Karpas-422 (cell line): ENCODE data around the gene NOL12. TPM values are rescaled to one million over a fixed set of nuclear protein-coding genes. Genes with fewer than 3 reads are reported as not detected.

Experiments used
- DNase-seq: peaks from one replicate; pipeline ENCODE4 v3.0.0-alpha.2; 2015
- H2AFZ ChIP-seq: fragments of 200-600 bp; sonication (generic); 2 replicates; pipeline ENCODE4 v1.6.1; 2014; ENCODE audit warnings: antibody characterized with exemption, low read length, mixed read lengths
- H3K27ac ChIP-seq: fragments of 200-600 bp; sonication (generic); 2 replicates; pipeline ENCODE4 v1.5.1; 2014; ENCODE audit warnings: mild to moderate bottlenecking, low read length, moderate library complexity
- H3K27me3 ChIP-seq: fragments of 200-600 bp; sonication (generic); 2 replicates; pipeline ENCODE4 v1.6.1; 2014; ENCODE audit warnings: low read length, mixed read lengths
- H3K36me3 ChIP-seq: fragments of 200-600 bp; sonication (generic); 2 replicates; pipeline ENCODE4 v1.6.1; 2014; ENCODE audit warnings: low read length, mixed read lengths; ENCODE audit not compliant: insufficient read depth
- H3K4me1 ChIP-seq: fragments of 200-600 bp; sonication (generic); 2 replicates; pipeline ENCODE4 v1.6.1; 2014; ENCODE audit warnings: mild to moderate bottlenecking, low read length, mixed read lengths
- H3K4me2 ChIP-seq: fragments of 200-600 bp; sonication (generic); 2 replicates; pipeline ENCODE4 v1.6.1; 2014; ENCODE audit warnings: low read length, low read depth, mild to moderate bottlenecking; ENCODE audit not compliant: poor library complexity, severe bottlenecking
- H3K4me3 ChIP-seq: fragments of 200-600 bp; sonication (generic); 2 replicates; pipeline ENCODE4 v1.5.1; 2014; ENCODE audit warnings: mild to moderate bottlenecking, antibody characterized with exemption, low read length, mixed read lengths
- H3K79me2 ChIP-seq: fragments of 200-600 bp; sonication (generic); 2 replicates; pipeline ENCODE4 v1.6.1; 2014; ENCODE audit warnings: mild to moderate bottlenecking, low read length, mixed read lengths
- H3K9ac ChIP-seq: fragments of 200-600 bp; sonication (generic); 2 replicates; pipeline ENCODE4 v1.6.0; 2014; ENCODE audit warnings: low read length
- H3K9me2 ChIP-seq: fragments of 200-600 bp; sonication (generic), shearing (Covaris generic); replicated peaks from 2 replicates; pipeline ENCODE4 v1.6.0; 2014; ENCODE audit warnings: mild to moderate bottlenecking, low read length, moderate library complexity; ENCODE audit not compliant: insufficient read depth
- H3K9me3 ChIP-seq: fragments of 300-700, 200-600 bp; sonication (generic); 2 replicates; pipeline ENCODE4 v1.6.1; 2014; ENCODE audit warnings: low read length, mixed read lengths
- H4K20me1 ChIP-seq: fragments of 200-600 bp; sonication (generic); 2 replicates; pipeline ENCODE4 v1.6.1; 2014; ENCODE audit warnings: mild to moderate bottlenecking, antibody characterized with exemption, low read length, low read depth; ENCODE audit not compliant: insufficient read depth
- total RNA-seq: library from RNA; depleted of rRNA; stranded (reverse); fragments of >200 nt; shearing (Covaris generic); gene quantifications from 2 replicates; pipeline ENCODE4 v1.2.3, GENCODE V29; 2014; ENCODE audit warnings: low replicate concordance

NOL12 gene
- total RNA-seq, 1 experiment from 2014 or later = 12.3 TPM

GRCh38 chr22:37725551-37726240 is 39.6 kb downstream of the NOL12 start:
- H3K27ac ChIP-seq = no peak overlapping the region

GRCh38 chr22:37726241-37726887 is 40.2 kb downstream of the NOL12 start:
- H3K9ac ChIP-seq = no peak overlapping the region
- no peaks in the 10 kb centered on the region; the same call in 1 of the 2 replicates for H3K4me1 ChIP-seq
- H3K4me3 ChIP-seq = no peak overlapping the region
- no peaks in the 10 kb centered on the region for H3K79me2 ChIP-seq
- H2AFZ ChIP-seq = no peak overlapping the region
- no peaks in the 10 kb centered on the region for H3K9me2 ChIP-seq
- DNase-seq = peak; percentile 62
- H3K27me3 ChIP-seq = no peaks in the 10 kb centered on the region
- H3K4me2 ChIP-seq = no peak overlapping the region
- no peaks in the 10 kb centered on the region for H3K9me3 ChIP-seq
- no peaks in the 10 kb centered on the region for H4K20me1 ChIP-seq
- H3K27ac ChIP-seq = no peak overlapping the region
- H3K36me3 ChIP-seq = no peaks in the 10 kb centered on the region

More at GRCh38 chr22:37725551-37726240, 39.6 kb downstream of the NOL12 start:
- Histone ChIP-seq H3K4me2 (no peak overlapping the region), H2AFZ (no peak overlapping the region), H3K9me2 (no peaks in the 10 kb centered on the region), H3K27me3 (no peaks in the 10 kb centered on the region), H3K79me2 (no peaks in the 10 kb centered on the region), H3K4me3 (no peak overlapping the region), H3K4me1 (no peaks in the 10 kb centered on the region; the same call in 1 of the 2 replicates), H4K20me1 (no peaks in the 10 kb centered on the region), H3K9me3 (no peaks in the 10 kb centered on the region), H3K9ac (no peak overlapping the region), H3K36me3 (no peaks in the 10 kb centered on the region)
- no peak for DNase-seq

GRCh38 chr22:37728620-37729019 is 42.5 kb downstream of the NOL12 start:
- Histone ChIP-seq H3K9ac (no peak overlapping the region), H3K79me2 (no peaks in the 10 kb centered on the region), H4K20me1 (no peaks in the 10 kb centered on the region), H3K4me2 (no peak overlapping the region), H3K4me3 (no peak overlapping the region), H3K27me3 (no peaks in the 10 kb centered on the region), H3K36me3 (no peaks in the 10 kb centered on the region), H3K4me1 (no peaks in the 10 kb centered on the region; the same call in 1 of the 2 replicates), H3K27ac (peak overlapping the region; percentile 47; the same call in 1 of the 2 replicates), H3K9me3 (no peaks in the 10 kb centered on the region), H3K9me2 (no peaks in the 10 kb centered on the region), H2AFZ (no peak overlapping the region)
- no peak for DNase-seq

DNA sequence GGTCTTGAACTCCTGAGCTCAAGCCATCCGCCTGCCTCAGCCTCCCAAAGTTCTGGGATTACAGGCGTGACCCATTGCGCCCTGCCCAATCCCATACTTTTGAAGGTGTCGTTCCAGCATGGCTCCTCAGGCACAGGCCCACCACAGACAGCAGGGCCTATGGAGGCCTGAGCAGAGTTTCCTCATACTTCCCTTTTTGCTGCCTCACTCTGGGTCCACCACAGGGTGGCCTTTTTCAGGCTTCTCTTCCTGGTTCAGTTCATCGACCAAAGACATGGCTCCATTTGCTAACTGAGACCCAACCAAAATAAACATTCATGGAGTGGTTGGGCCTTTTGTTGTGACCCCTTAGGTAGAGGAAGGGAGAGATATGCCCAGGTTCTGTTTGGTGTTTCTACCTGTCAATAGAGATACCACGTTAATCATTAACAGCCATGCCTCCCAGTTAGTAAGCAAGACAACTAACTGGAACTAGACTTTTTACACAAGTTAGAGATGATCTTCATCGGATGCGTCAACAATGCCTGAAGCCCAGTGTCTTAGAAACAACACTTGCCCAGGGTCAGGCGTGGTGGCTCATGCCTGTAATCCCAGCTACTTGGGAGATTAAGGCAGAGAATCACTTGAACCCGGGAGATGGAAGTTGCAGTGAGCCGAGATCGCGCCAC is 45.8 kb downstream of the NOL12 start:
- H3K9ac ChIP-seq = no peak overlapping the region
- no peaks in the 10 kb centered on the region for H4K20me1 ChIP-seq
- peak; percentile 70 for DNase-seq
- H3K27ac ChIP-seq = no peak overlapping the region
- H3K79me2 ChIP-seq = no peaks in the 10 kb centered on the region
- no peak overlapping the region for H2AFZ ChIP-seq
- H3K27me3 ChIP-seq = no peaks in the 10 kb centered on the region
- H3K9me3 ChIP-seq = no peaks in the 10 kb centered on the region
- H3K4me2 ChIP-seq = no peak overlapping the region
- no peaks in the 10 kb centered on the region for H3K9me2 ChIP-seq
- H3K4me3 ChIP-seq = no peak overlapping the region
- H3K4me1 ChIP-seq = no peaks in the 10 kb centered on the region; the same call in 1 of the 2 replicates
- no peaks in the 10 kb centered on the region for H3K36me3 ChIP-seq

DNA sequence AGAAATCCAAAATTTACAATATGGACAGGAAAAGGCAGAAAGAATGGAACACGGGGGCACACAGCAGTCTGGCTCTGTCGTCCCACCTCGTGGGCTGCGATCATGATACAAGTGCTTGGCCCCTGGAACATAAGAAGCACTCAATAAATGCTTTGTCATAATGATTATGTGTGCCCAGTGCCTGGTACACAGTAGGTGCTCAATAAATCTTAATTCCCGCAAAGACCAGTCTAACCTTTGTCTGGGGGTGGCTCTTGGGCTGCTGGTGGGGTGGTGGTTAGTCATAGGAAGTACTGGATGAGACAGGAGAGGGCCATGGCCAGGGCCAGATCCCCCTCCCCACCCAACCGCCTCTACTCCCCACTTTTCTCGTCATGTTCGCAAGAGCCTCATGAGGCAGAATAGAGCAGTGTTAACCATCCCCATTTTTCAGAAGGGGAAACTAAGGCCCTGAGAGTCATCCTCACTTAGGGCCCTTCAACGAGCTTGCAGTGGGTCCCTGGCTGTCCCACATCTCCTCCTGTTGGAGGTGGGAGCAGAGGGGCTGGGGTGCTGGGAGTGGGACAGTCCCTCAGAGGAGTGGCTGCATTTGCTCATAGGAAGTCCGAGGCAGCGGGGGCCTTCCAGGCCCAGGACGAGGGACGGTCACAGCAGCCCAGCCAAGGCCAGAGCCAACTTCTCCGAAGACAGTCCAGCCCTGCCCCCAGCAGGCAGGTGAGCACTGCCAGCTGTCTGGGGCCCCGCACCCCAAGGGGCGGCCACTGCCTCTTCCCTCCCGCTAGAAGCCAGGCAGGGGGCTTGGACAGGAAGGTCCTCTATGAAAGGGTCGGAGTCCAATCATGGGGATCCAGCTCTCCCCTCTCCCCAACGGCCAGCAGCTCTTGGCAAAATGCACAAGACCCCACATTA is 46.8 kb downstream of the NOL12 start:
- Histone ChIP-seq H3K4me1 (no peaks in the 10 kb centered on the region; the same call in 1 of the 2 replicates), H3K9me3 (no peaks in the 10 kb centered on the region), H3K79me2 (no peaks in the 10 kb centered on the region), H3K36me3 (no peaks in the 10 kb centered on the region), H3K4me3 (no peak overlapping the region), H3K9ac (no peak overlapping the region), H3K4me2 (no peak overlapping the region), H2AFZ (no peak overlapping the region), H4K20me1 (no peaks in the 10 kb centered on the region), H3K27ac (no peak overlapping the region), H3K9me2 (no peaks in the 10 kb centered on the region), H3K27me3 (no peaks in the 10 kb centered on the region)
- DNase-seq = no peak

GRCh38 chr22:37733625-37734401 is 47.7 kb downstream of the NOL12 start:
- H3K27ac ChIP-seq = no peak overlapping the region
- no peaks in the 10 kb centered on the region for H3K9me2 ChIP-seq

DNA sequence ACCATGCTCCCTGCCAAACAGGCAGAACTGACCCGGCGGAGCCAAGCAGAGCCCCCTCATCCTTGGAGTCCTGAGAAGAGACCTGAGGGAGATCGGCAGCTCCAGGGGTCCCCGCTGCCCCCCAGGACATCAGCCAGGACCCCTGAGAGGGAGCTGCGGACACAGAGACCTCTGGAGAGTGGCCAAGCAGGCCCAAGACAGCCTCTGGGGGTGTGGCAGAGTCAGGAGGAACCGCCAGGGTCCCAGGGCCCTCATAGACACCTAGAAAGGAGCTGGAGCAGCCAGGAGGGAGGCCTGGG is 48.2 kb downstream of the NOL12 start:
- Histone ChIP-seq H3K79me2 (no peaks in the 10 kb centered on the region), H3K4me1 (no peaks in the 10 kb centered on the region), H2AFZ (no peak overlapping the region), H3K27ac (no peak overlapping the region), H3K9me2 (no peaks in the 10 kb centered on the region), H3K4me2 (no peak overlapping the region), H3K9me3 (no peaks in the 10 kb centered on the region), H3K4me3 (no peak overlapping the region), H3K36me3 (no peaks in the 10 kb centered on the region), H4K20me1 (no peaks in the 10 kb centered on the region), H3K27me3 (no peaks in the 10 kb centered on the region), H3K9ac (no peak overlapping the region)
- DNase-seq = no peak

More at GRCh38 chr22:37733625-37734401, 47.7 kb downstream of the NOL12 start:
- no peaks in the 10 kb centered on the region for H4K20me1 ChIP-seq
- H3K36me3 ChIP-seq = no peaks in the 10 kb centered on the region
- H3K4me2 ChIP-seq = no peak overlapping the region
- H2AFZ ChIP-seq = no peak overlapping the region
- no peak overlapping the region for H3K9ac ChIP-seq
- no peaks in the 10 kb centered on the region for H3K79me2 ChIP-seq
- H3K27me3 ChIP-seq = no peaks in the 10 kb centered on the region
- no peaks in the 10 kb centered on the region for H3K4me1 ChIP-seq
- H3K9me3 ChIP-seq = no peaks in the 10 kb centered on the region
- H3K4me3 ChIP-seq = no peak overlapping the region
- no peak for DNase-seq
